SK-N-SH (cell line): Measurements from ENCODE around the gene MAPT. TPM values are rescaled to one million over a fixed set of nuclear protein-coding genes. Genes with fewer than 3 reads are reported as not detected.

ENCODE experiments used
- CTCF ChIA-PET: fragments of 300-600, 350-600 bp; formaldehyde crosslinking; extraction: SDS; loops from one replicate; lab custom pipeline; 2021; lab: Yijun Ruan, JAX
- POLR2A ChIA-PET: fragments of 350-600 bp; sonication (Branson Sonifier 250); formaldehyde crosslinking; extraction: SDS; loops from one replicate; lab custom pipeline; 2020; ENCODE audit warnings: antibody characterized with exemption, inconsistent platforms; lab: Yijun Ruan, JAX
- DNase-seq: peaks from one replicate; pipeline ENCODE4 v3.0.0; 2012
- H2AFZ ChIP-seq: fragments of 200-600 bp; sonication (generic); 2 replicates; pipeline ENCODE4 v1.8.1; 2016; ENCODE audit warnings: antibody characterized with exemption, mild to moderate bottlenecking, low read depth
- H3F3A ChIP-seq: fragments of 200-600 bp; sonication (generic); replicated peaks from 2 replicates; pipeline ENCODE3; 2016; ENCODE audit warnings: antibody characterized with exemption, mild to moderate bottlenecking; ENCODE audit not compliant: insufficient read depth
- H3K27ac ChIP-seq, 2 experiments: fragments of 200-500 bp in 1 of 2; fragments of 200-600 bp in 1 of 2; sonication (Bioruptor generic) in 1 of 2; sonication (generic), shearing (Covaris generic) in 1 of 2; 2 replicates each; pipeline versions ENCODE4 v1.5.1 to v1.6.1; 2014 to 2016; ENCODE audit warnings: low read depth in 2 of 2, inconsistent platforms in 1 of 2, low read length in 1 of 2, mild to moderate bottlenecking in 1 of 2, mixed read lengths in 1 of 2
- H3K27me3 ChIP-seq: fragments of 200-600 bp; sonication (generic), shearing (Covaris generic); 2 replicates; pipeline ENCODE4 v1.6.1; 2016; ENCODE audit warnings: mixed run types; ENCODE audit not compliant: insufficient read depth
- H3K36me3 ChIP-seq, 2 experiments: fragments of 200-500 bp in 1 of 2; fragments of 200-600 bp in 1 of 2; sonication (Bioruptor generic) in 1 of 2; sonication (generic) in 1 of 2; replicated peaks in 1 of 2; 2 replicates each; pipeline versions ENCODE3 to v1.5.1; 2014 to 2016; ENCODE audit warnings: low read length in 1 of 2, mild to moderate bottlenecking in 1 of 2; ENCODE audit not compliant: insufficient read depth in 2 of 2, control insufficient read depth in 1 of 2
- H3K4me1 ChIP-seq, 2 experiments: fragments of 200-500 bp in 1 of 2; fragments of 200-600 bp in 1 of 2; sonication (Bioruptor generic) in 1 of 2; sonication (generic), shearing (Covaris generic) in 1 of 2; 2 replicates each; pipeline versions ENCODE4 v1.5.1 to v1.6.1; 2014 to 2016; ENCODE audit warnings: low read depth in 1 of 2, low read length in 1 of 2, mixed run types in 1 of 2; ENCODE audit not compliant: insufficient read depth in 2 of 2, control insufficient read depth in 1 of 2
- H3K4me2 ChIP-seq: fragments of 200-600 bp; sonication (generic), shearing (Covaris generic); 2 replicates; pipeline ENCODE4 v1.6.1; 2017; ENCODE audit warnings: mixed run types
- H3K4me3 ChIP-seq, 2 experiments: fragments of 200-500 bp in 1 of 2; fragments of 200-600 bp in 1 of 2; sonication (Bioruptor generic) in 1 of 2; sonication (generic), shearing (Covaris generic) in 1 of 2; 2 replicates each; pipeline versions ENCODE4 v1.5.1 to v1.8.1; 2014 to 2016; ENCODE audit warnings: low read depth in 2 of 2, inconsistent platforms in 1 of 2, low read length in 1 of 2, mild to moderate bottlenecking in 1 of 2, mixed read lengths in 1 of 2, moderate library complexity in 1 of 2
- H3K79me2 ChIP-seq: fragments of 200-600 bp; sonication (generic); 2 replicates; pipeline ENCODE4 v1.8.1; 2017; ENCODE audit warnings: mild to moderate bottlenecking; ENCODE audit not compliant: insufficient read depth
- H3K9ac ChIP-seq: fragments of 200-600 bp; sonication (generic); 2 replicates; pipeline ENCODE4 v1.6.1; 2017; ENCODE audit warnings: mixed run types
- H3K9me2 ChIP-seq: fragments of 200-600 bp; sonication (generic); 2 replicates; pipeline ENCODE4 v1.6.1; 2017; ENCODE audit warnings: mixed run types
- H3K9me3 ChIP-seq: fragments of 200-600 bp; sonication (generic); 2 replicates; pipeline ENCODE4 v1.6.1; 2017; ENCODE audit warnings: mixed run types, mild to moderate bottlenecking, moderate library complexity
- H4K20me1 ChIP-seq: fragments of 200-600 bp; sonication (generic); 2 replicates; pipeline ENCODE4 v1.6.1; 2017; ENCODE audit warnings: mild to moderate bottlenecking, mixed run types; ENCODE audit not compliant: insufficient read depth
- ELF1 ChIP-seq: IDR thresholded peaks from 2 replicates; pipeline ENCODE4 v1.4.0; 2012
- EP300 ChIP-seq, 2 experiments: IDR thresholded peaks; 2 replicates each; pipeline versions ENCODE4 v1.4.0 to v1.6.1; 2012; ENCODE audit warnings: borderline replicate concordance in 1 of 2, low read depth in 1 of 2, low read length in 1 of 2
- EZH2phosphoT487 ChIP-seq: fragments of 200-600 bp; sonication (generic); IDR thresholded peaks from 2 replicates; pipeline ENCODE4 v1.6.1; 2017; ENCODE audit warnings: low read depth, mixed run types, mild to moderate bottlenecking, antibody characterized with exemption, moderate library complexity, borderline replicate concordance
- FOXJ3 ChIP-seq: sonication (generic); formaldehyde crosslinking; IDR thresholded peaks from 2 replicates; pipeline ENCODE4 v1.5.1; 2020; ENCODE audit warnings: mild to moderate bottlenecking, missing genetic modification reagents
- FOXM1 ChIP-seq: IDR thresholded peaks from 2 replicates; pipeline ENCODE4 v1.4.0; 2012; ENCODE audit warnings: low read depth, mild to moderate bottlenecking
- IRF3 ChIP-seq: fragments of 150-350 bp; IDR thresholded peaks from 2 replicates; pipeline ENCODE4 v1.6.1; 2016; ENCODE audit warnings: mild to moderate bottlenecking, low read depth, low read length
- JUND ChIP-seq: IDR thresholded peaks from 2 replicates; pipeline ENCODE4 v1.4.0; 2012
- MAX ChIP-seq: IDR thresholded peaks from 2 replicates; pipeline ENCODE4 v1.4.0; 2012; ENCODE audit warnings: low read depth
- MXI1 ChIP-seq: IDR thresholded peaks from 2 replicates; pipeline ENCODE4 v1.6.1; 2012; ENCODE audit warnings: mild to moderate bottlenecking, low read depth, low read length, improper control_type of control experiment
- POLR2AphosphoS5 ChIP-seq: IDR thresholded peaks from 2 replicates; pipeline ENCODE4 v1.6.1; 2012; ENCODE audit warnings: low read depth, low read length
- RAD21 ChIP-seq: IDR thresholded peaks from 2 replicates; pipeline ENCODE4 v1.6.1; 2012; ENCODE audit warnings: mild to moderate bottlenecking, low read length
- RCOR1 ChIP-seq: fragments of 150-350 bp; IDR thresholded peaks from 2 replicates; pipeline ENCODE4 v1.6.1; 2017; ENCODE audit warnings: antibody characterized with exemption, low read length
- REST ChIP-seq: IDR thresholded peaks from 2 replicates; pipeline ENCODE4 v1.6.1; 2012; ENCODE audit warnings: mild to moderate bottlenecking, low read depth, low read length, moderate library complexity
- RXRA ChIP-seq: IDR thresholded peaks from 2 replicates; pipeline ENCODE4 v1.4.0; 2012; ENCODE audit warnings: low read depth, mild to moderate bottlenecking, borderline replicate concordance
- SIN3A ChIP-seq: IDR thresholded peaks from 2 replicates; pipeline ENCODE4 v1.6.1; 2012; ENCODE audit warnings: low read depth, mild to moderate bottlenecking, low read length, moderate library complexity, borderline replicate concordance
- USF2 ChIP-seq: fragments of 150-350 bp; IDR thresholded peaks from 2 replicates; pipeline ENCODE4 v1.6.1; 2017; ENCODE audit warnings: antibody characterized with exemption, low read length, low read depth, borderline replicate concordance
- YY1 ChIP-seq: IDR thresholded peaks from 2 replicates; pipeline ENCODE4 v1.4.0; 2012; ENCODE audit warnings: low read depth, mild to moderate bottlenecking
- ZBTB33 ChIP-seq: IDR thresholded peaks from 2 replicates; pipeline ENCODE4 v1.4.0; 2012; ENCODE audit warnings: low read depth, borderline replicate concordance
- WGBS: methylation state at CpG from one replicate; pipeline ENCODE4 v1.1.6; 2017; ENCODE audit warnings: low lambda C conversion rate; 5-methylcytosine and 5-hydroxymethylcytosine counted together
- polyA plus RNA-seq, 3 experiments: library from polyadenylated mRNA; depleted of rRNA; stranded (reverse); fragments of >200 nt; gene quantifications; 2 replicates each; pipeline ENCODE4 v1.2.3, GENCODE V29; 2012
- TF ChIP-seq, protein P1 (sequence below): fragments of 200-600 bp; sonication (generic); IDR thresholded peaks from 2 replicates; pipeline ENCODE4 v1.6.1; 2017; ENCODE audit warnings: antibody characterized with exemption, mild to moderate bottlenecking, moderate library complexity
- TF ChIP-seq, protein P2 (sequence below): IDR thresholded peaks from 2 replicates; pipeline ENCODE4; 2012

Gene MAPT
- polyA plus RNA-seq (2012; rRNA removed), result 0.47 and 0.74 TPM in 2 replicates
- polyA plus RNA-seq (2012; cell fraction: cytosol; rRNA removed), result 0.33 and 0.49 TPM in 2 replicates
- polyA plus RNA-seq (2012; cell fraction: nucleus; rRNA removed), result 0.85 and 1.1 TPM in 2 replicates

- 26% methylated on average over 29 of the region's 97 CpGs for WGBS
- Histone ChIP-seq H3K9ac (peak within 1 kb of the TSS; percentile 42), H3K9me2 (no peaks in the 10 kb centered on the region), H3K4me3 (peak within 1 kb of the TSS; percentile 77 to 92), H3K36me3 (no peaks in the 10 kb centered on the region), H2AFZ (peak within 1 kb of the TSS; percentile 99), H3K79me2 (no peaks in the 10 kb centered on the region), H3K27ac (peak within 1 kb of the TSS in 1 of 2 experiments; percentile 71; a peak in 1 of 4 replicates), H3K27me3 (peaks cover 42% of the 10 kb centered on the region), H3K4me2 (peak within 1 kb of the TSS; percentile 100), H3K9me3 (no peaks in the 10 kb centered on the region), H3K4me1 (peaks cover 0 to 19% of the 10 kb centered on the region in 2 experiments; a peak in 1 of 4 replicates), H4K20me1 (no peaks in the 10 kb centered on the region), H3F3A (peaks cover 6% of the 10 kb centered on the region)
- ChIA-PET CTCF (interaction anchor here (0.6 to 3.9 kb wide), 53 partner anchors 9 to 1320 kb away, joined by 3 to 34 read pairs (median 4); partner anchors contain the start of gene SPPL2C), POLR2A (interaction anchor here (0.9 kb wide), 1 partner anchor 10 kb away, joined by 6 read pairs; no protein-coding TSS in a partner anchor)
- DNase-seq, result peak; percentile 100
- TF ChIP-seq JUND (no peak), RXRA (no peak), MAX (peak; percentile 81; the same call in 1 of the 2 replicates), EZH2phosphoT487 (no peak), YY1 (no peak), FOXJ3 (CRISPR knock-in tag) (no peak), USF2 (no peak), SIN3A (no peak), IRF3 (no peak), REST (0 out of 2 replicates have a peak, but pooled peaks have one; percentile 39), FOXM1 (no peak), ELF1 (no peak), POLR2AphosphoS5 (peak; percentile 62; the same call in 1 of the 2 replicates), EP300 (IDR thresholded peaks at IDR 0.05; ENCODE audit: borderline replicate concordance in 1 of 2, low read depth in 1 of 2, low read length in 1 of 2) (no peak; a peak in 1 of 4 replicates), MXI1 (peak; percentile 72; the same call in 1 of the 2 replicates), RCOR1 (peak; percentile 85), RAD21 (peak; percentile 51), ZBTB33 (no peak)
- TF ChIP-seq, protein P1, sequence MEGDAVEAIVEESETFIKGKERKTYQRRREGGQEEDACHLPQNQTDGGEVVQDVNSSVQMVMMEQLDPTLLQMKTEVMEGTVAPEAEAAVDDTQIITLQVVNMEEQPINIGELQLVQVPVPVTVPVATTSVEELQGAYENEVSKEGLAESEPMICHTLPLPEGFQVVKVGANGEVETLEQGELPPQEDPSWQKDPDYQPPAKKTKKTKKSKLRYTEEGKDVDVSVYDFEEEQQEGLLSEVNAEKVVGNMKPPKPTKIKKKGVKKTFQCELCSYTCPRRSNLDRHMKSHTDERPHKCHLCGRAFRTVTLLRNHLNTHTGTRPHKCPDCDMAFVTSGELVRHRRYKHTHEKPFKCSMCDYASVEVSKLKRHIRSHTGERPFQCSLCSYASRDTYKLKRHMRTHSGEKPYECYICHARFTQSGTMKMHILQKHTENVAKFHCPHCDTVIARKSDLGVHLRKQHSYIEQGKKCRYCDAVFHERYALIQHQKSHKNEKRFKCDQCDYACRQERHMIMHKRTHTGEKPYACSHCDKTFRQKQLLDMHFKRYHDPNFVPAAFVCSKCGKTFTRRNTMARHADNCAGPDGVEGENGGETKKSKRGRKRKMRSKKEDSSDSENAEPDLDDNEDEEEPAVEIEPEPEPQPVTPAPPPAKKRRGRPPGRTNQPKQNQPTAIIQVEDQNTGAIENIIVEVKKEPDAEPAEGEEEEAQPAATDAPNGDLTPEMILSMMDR, result peak; percentile 83
- TF ChIP-seq, protein P2, sequence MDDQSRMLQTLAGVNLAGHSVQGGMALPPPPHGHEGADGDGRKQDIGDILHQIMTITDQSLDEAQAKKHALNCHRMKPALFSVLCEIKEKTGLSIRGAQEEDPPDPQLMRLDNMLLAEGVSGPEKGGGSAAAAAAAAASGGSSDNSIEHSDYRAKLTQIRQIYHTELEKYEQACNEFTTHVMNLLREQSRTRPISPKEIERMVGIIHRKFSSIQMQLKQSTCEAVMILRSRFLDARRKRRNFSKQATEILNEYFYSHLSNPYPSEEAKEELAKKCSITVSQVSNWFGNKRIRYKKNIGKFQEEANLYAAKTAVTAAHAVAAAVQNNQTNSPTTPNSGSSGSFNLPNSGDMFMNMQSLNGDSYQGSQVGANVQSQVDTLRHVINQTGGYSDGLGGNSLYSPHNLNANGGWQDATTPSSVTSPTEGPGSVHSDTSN, result no peak
Observed at GRCh38 chr17:45894022-45894784, at the start of gene MAPT. MAPT (plus strand) TSS chr17:45894554; CDS start chr17:45962338, 67,784 bp downstream.
